ENCODE measurements around the gene PTGES2.

Gene PTGES2

GRCh38 chr9:128149951-128150593, 22.5 kb upstream of the PTGES2 start:
- Histone ChIP-seq H3K4me3 (no peak overlapping the region), H3K27ac (no peak overlapping the region), H3K9ac (no peak overlapping the region), H3K4me1 (peaks cover 0 to 20% (median 11%) of the 10 kb centered on the region in 10 experiments; a peak in 14 of 20 replicates), H3K36me3 (no peaks in the 10 kb centered on the region), H4K20me1 (no peaks in the 10 kb centered on the region), H3K9me3 (replicated peaks in 1 of 11) (no peaks in the 10 kb centered on the region), H3K27me3 (no peaks in the 10 kb centered on the region), H3K4me2 (no peak overlapping the region)
- no peak for TF ChIP-seq Cebpa-rat (IDR thresholded peaks at IDR 0.05)

GRCh38 chr9:128149001-128149701, 21.6 kb upstream of the PTGES2 start, which contains the start of gene LCN2:
Gene LCN2 (plus strand): TSS chr9:128149453. CDS start chr9:128149526, 73 bp downstream.
- Histone ChIP-seq H3K36me3 (no peaks in the 10 kb centered on the region), H4K20me1 (no peaks in the 10 kb centered on the region), H3K4me3 (no peak within 1 kb of the TSS), H3K4me2 (no peak within 1 kb of the TSS), H3K9me3 (replicated peaks in 1 of 11) (no peaks in the 10 kb centered on the region), H3K9ac (no peak within 1 kb of the TSS), H3K27ac (no peak within 1 kb of the TSS), H3K27me3 (no peaks in the 10 kb centered on the region), H3K4me1 (peaks cover 0 to 20% (median 11%) of the 10 kb centered on the region in 10 experiments; a peak in 16 of 20 replicates)
- TF ChIP-seq Cebpa-rat (IDR thresholded peaks at IDR 0.05), result no peak

GRCh38 chr9:128148509-128149000, 21.0 kb upstream of the PTGES2 start:
- no peaks in the 10 kb centered on the region for H3K27me3 ChIP-seq
- H3K4me2 ChIP-seq, result no peak overlapping the region
- H3K27ac ChIP-seq, result no peak overlapping the region
- H3K9me3 ChIP-seq (replicated peaks in 1 of 11), result no peaks in the 10 kb centered on the region
- H3K4me1 ChIP-seq, result peaks cover 6 to 20% (median 13%) of the 10 kb centered on the region in 10 experiments; a peak in 18 of 20 replicates
- TF ChIP-seq Cebpa-rat (IDR thresholded peaks at IDR 0.05), result no peak
- H4K20me1 ChIP-seq, result no peaks in the 10 kb centered on the region
- no peak overlapping the region for H3K4me3 ChIP-seq
- no peaks in the 10 kb centered on the region for H3K36me3 ChIP-seq
- no peak overlapping the region for H3K9ac ChIP-seq

- no peaks in the 10 kb centered on the region for H3K36me3 ChIP-seq
- no peaks in the 10 kb centered on the region for H3K27me3 ChIP-seq
- H4K20me1 ChIP-seq, result no peaks in the 10 kb centered on the region
- no peak overlapping the region for H3K4me3 ChIP-seq
- H3K27ac ChIP-seq, result no peak overlapping the region
- H3K9me3 ChIP-seq (replicated peaks in 1 of 11), result no peaks in the 10 kb centered on the region
- TF ChIP-seq Cebpa-rat (IDR thresholded peaks at IDR 0.05), result no peak
- peak overlapping the region in 6 of 11 experiments; percentile 34 to 79 (median 65); a peak in 10 of 22 replicates for H3K4me2 ChIP-seq
- H3K9ac ChIP-seq, result no peak overlapping the region
- peaks cover 7 to 28% (median 19%) of the 10 kb centered on the region in 10 experiments; a peak in 18 of 20 replicates for H3K4me1 ChIP-seq
Measured at GRCh38 chr9:128146591-128147120, 19.1 kb upstream of the PTGES2 start.

- Histone ChIP-seq H3K4me2 (peak overlapping the region in 9 of 11 experiments; percentile 36 to 79 (median 61); a peak in 17 of 22 replicates), H3K27ac (no peak overlapping the region), H3K4me3 (no peak overlapping the region), H3K4me1 (peaks cover 7 to 28% (median 19%) of the 10 kb centered on the region in 10 experiments; a peak in 18 of 20 replicates), H3K27me3 (no peaks in the 10 kb centered on the region), H3K36me3 (no peaks in the 10 kb centered on the region), H4K20me1 (no peaks in the 10 kb centered on the region), H3K9me3 (replicated peaks in 1 of 11) (no peaks in the 10 kb centered on the region), H3K9ac (peak overlapping the region in 1 of 11 experiments; percentile 24; a peak in 2 of 22 replicates)
- no peak for TF ChIP-seq Cebpa-rat (IDR thresholded peaks at IDR 0.05)
Measured at GRCh38 chr9:128145951-128146351, 18.4 kb upstream of the PTGES2 start.

GRCh38 chr9:128145536-128145935, 18.0 kb upstream of the PTGES2 start:
- peak overlapping the region in 1 of 11 experiments; percentile 24; a peak in 2 of 22 replicates for H3K9ac ChIP-seq
- no peak overlapping the region for H3K27ac ChIP-seq

GRCh38 chr9:128144239-128145181, 17.0 kb upstream of the PTGES2 start:
- Histone ChIP-seq H3K4me2 (peak overlapping the region in 3 of 11 experiments; percentile 6 to 67 (median 13); a peak in 1 of 22 replicates), H3K27me3 (no peaks in the 10 kb centered on the region), H3K4me1 (peaks cover 7 to 28% (median 19%) of the 10 kb centered on the region in 10 experiments; a peak in 18 of 20 replicates), H4K20me1 (no peaks in the 10 kb centered on the region), H3K4me3 (no peak overlapping the region), H3K9me3 (replicated peaks in 1 of 11) (no peaks in the 10 kb centered on the region), H3K36me3 (no peaks in the 10 kb centered on the region), H3K27ac (no peak overlapping the region), H3K9ac (no peak overlapping the region)
- TF ChIP-seq Cebpa-rat (IDR thresholded peaks at IDR 0.05), result no peak

More at GRCh38 chr9:128145536-128145935, 18.0 kb upstream of the PTGES2 start:
- no peaks in the 10 kb centered on the region for H3K36me3 ChIP-seq
- peak overlapping the region in 9 of 11 experiments; percentile 36 to 79 (median 61); a peak in 17 of 22 replicates for H3K4me2 ChIP-seq
- H3K4me1 ChIP-seq, result peaks cover 7 to 28% (median 19%) of the 10 kb centered on the region in 10 experiments; a peak in 18 of 20 replicates
- H3K4me3 ChIP-seq, result no peak overlapping the region
- no peaks in the 10 kb centered on the region for H3K27me3 ChIP-seq
- no peaks in the 10 kb centered on the region for H4K20me1 ChIP-seq
- no peaks in the 10 kb centered on the region for H3K9me3 ChIP-seq (replicated peaks in 1 of 11)
- TF ChIP-seq Cebpa-rat (IDR thresholded peaks at IDR 0.05), result no peak

GRCh38 chr9:128143525-128144238, 16.2 kb upstream of the PTGES2 start:
- Histone ChIP-seq H3K4me3 (no peak overlapping the region), H3K9me3 (replicated peaks in 1 of 11) (no peaks in the 10 kb centered on the region), H3K9ac (no peak overlapping the region), H3K4me2 (peak overlapping the region in 2 of 11 experiments; percentile 6 to 13; a peak in 2 of 22 replicates), H3K36me3 (no peaks in the 10 kb centered on the region), H3K27me3 (no peaks in the 10 kb centered on the region), H3K27ac (no peak overlapping the region), H4K20me1 (no peaks in the 10 kb centered on the region), H3K4me1 (peaks cover 7 to 28% (median 19%) of the 10 kb centered on the region in 10 experiments; a peak in 18 of 20 replicates)
- no peak for TF ChIP-seq Cebpa-rat (IDR thresholded peaks at IDR 0.05)
